ENCODE measurements around the gene KAT6B.

Gene KAT6B

GRCh38 chr10:74824184-74824899, 2.1 kb upstream of the KAT6B start:
- peak; percentile 29 for DNase-seq

- peak; percentile 54 for DNase-seq
These were observed 1.5 kb upstream of the KAT6B start for GRCh38 chr10:74824900-74825370.

GRCh38 chr10:74825371-74826141, 844 bp upstream of the KAT6B start:
- DNase-seq: peak; percentile 59

GRCh38 chr10:74827045-74827441, 643 bp downstream of the KAT6B start:
- DNase-seq: no peak

- DNase-seq: no peak
These were observed 1.3 kb downstream of the KAT6B start for GRCh38 chr10:74827694-74828093.

GRCh38 chr10:74828946-74829345, 2.5 kb downstream of the KAT6B start:
- no peak for DNase-seq

GRCh38 chr10:74831518-74832120, 5.2 kb downstream of the KAT6B start:
- no peak for DNase-seq

- no peak for DNase-seq
These were observed 9.6 kb downstream of the KAT6B start for GRCh38 chr10:74835963-74836362.

- no peak for DNase-seq
These were observed 10.5 kb downstream of the KAT6B start for GRCh38 chr10:74836877-74837276.

- DNase-seq: no peak
These were observed 11.3 kb downstream of the KAT6B start for GRCh38 chr10:74837743-74838142.

- DNase-seq: no peak
These were observed 13.3 kb downstream of the KAT6B start for GRCh38 chr10:74839708-74840107.

GRCh38 chr10:74841265-74841973, 15.0 kb downstream of the KAT6B start:
- no peak for DNase-seq

- no peak for DNase-seq
These were observed 16.0 kb downstream of the KAT6B start for GRCh38 chr10:74842301-74842954.

- no peak for DNase-seq
These were observed 20.6 kb downstream of the KAT6B start for GRCh38 chr10:74846958-74847357.

GRCh38 chr10:74851831-74852230, 25.4 kb downstream of the KAT6B start:
- DNase-seq: no peak

GRCh38 chr10:74852381-74852780, 26.0 kb downstream of the KAT6B start:
- DNase-seq: no peak

- DNase-seq: no peak
These were observed 28.2 kb downstream of the KAT6B start for GRCh38 chr10:74854610-74855009.

GRCh38 chr10:74855027-74855426, 28.6 kb downstream of the KAT6B start:
- DNase-seq: no peak

GRCh38 chr10:74855439-74855838, 29.0 kb downstream of the KAT6B start:
- no peak for DNase-seq

GRCh38 chr10:74856940-74857339, 30.5 kb downstream of the KAT6B start:
- no peak for DNase-seq

- DNase-seq: no peak
These were observed 31.2 kb downstream of the KAT6B start for GRCh38 chr10:74857586-74857985.

GRCh38 chr10:74859546-74859945, 33.1 kb downstream of the KAT6B start:
- no peak for DNase-seq

- DNase-seq: no peak
These were observed 36.2 kb downstream of the KAT6B start for GRCh38 chr10:74862625-74863024.

All from activated naive CD4-positive, alpha-beta T cell treated with Interleukin-2 at 50 U/mL for 16 hours (primary cell).